Measurements from ENCODE around the gene TBCD. TPM values are rescaled to one million over a fixed set of nuclear protein-coding genes. Genes with fewer than 3 reads are reported as not detected.

TBCD gene
- total RNA-seq, 3 donors from 2014 or later: 45.4 to 65.9 (median 53.3) TPM

- peak in 1 of 2 donors; percentile 45 for DNase-seq (ENCODE audit: low spot score in 2 of 2)
- no peak for TF ChIP-seq POLR2A (IDR thresholded peaks at IDR 0.05)
- no peak for TF ChIP-seq POLR2AphosphoS5 (IDR thresholded peaks at IDR 0.05)
- no peak for TF ChIP-seq CTCF (IDR thresholded peaks at IDR 0.05)
- H3K27ac ChIP-seq: no peak overlapping the region
- H3K27me3 ChIP-seq: no peaks in the 10 kb centered on the region
- H3K4me3 ChIP-seq: no peak overlapping the region
- peaks cover 23 to 26% of the 10 kb centered on the region in 2 donors for H3K9me3 ChIP-seq
- H3K4me1 ChIP-seq: no peaks in the 10 kb centered on the region
- intact Hi-C loops (cut with DNase I; ENCODE audit: low total_unique reads): no loop called here
- H3K36me3 ChIP-seq: no peaks in the 10 kb centered on the region
Measured at GRCh38 chr17:82941021-82942001, 189.4 kb downstream of the TBCD start.

DNA sequence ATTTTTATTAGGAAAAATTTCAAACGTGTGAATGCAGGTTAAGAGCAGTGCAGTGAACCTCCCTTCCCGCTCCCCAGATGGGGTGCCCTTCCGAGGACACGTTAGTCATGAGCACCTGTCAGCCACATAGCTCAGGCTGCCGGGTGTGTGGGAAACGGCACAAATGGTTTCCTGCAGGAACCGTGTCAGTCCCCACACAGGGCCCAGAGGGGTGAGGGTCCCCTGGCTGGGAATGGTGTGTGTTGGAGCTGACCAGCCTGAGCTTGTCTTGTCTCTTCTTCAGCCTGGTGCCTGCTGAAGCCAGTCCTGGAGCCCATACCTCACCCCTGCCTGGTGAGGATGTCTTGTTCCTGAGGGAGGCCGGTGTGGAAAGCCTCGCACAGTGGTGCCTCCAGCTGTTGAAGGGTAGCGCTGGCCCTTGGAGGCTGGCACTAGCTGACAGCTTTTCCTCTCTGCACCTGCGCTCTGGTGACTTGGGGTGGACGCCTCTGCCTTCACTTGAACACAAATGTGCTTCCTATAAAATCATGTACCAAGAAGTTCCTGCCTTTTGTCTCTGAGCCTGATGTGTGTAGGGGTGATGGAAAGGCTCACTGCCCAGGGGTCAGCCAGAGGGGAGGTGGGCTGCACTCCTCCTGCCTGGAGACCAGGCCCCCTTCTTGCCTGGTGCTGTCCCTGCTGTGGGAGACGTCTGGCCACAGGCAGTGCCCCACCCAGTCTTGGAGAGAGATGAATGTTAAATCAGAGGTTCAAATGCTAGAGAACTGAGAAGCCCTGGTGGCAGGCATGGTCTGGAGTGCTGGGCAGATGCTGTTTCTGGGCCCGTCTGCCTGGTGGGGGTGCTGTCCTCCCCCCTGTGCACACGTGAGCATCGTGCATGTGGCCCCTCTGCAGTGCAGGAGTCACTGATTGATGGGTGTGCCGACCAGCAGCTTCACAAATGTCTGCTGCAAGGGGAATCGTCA, 190.6 kb downstream of the TBCD start:
- DNase-seq (ENCODE audit: low spot score in 2 of 2): peak in 1 of 2 donors; percentile 46

DNA sequence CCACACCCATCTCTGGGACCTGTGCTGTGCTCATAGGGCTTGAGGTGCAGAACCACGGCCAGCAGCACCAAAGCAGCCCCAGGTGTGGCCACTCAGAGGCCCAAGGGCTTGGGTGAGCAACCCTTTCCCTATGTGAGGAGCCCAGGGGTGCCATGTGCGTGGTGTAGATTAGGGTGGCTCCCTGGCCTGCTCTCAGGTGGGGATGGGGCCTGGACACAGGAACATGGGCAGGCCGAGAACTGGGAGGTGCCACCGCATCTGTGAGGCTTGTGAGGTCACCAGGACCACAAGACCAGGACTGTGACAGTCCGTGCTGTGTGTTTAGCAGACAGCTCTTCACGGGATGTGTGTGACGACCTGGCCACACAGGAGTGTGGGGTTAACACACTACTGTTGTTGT, 191.5 kb downstream of the TBCD start:
- Histone ChIP-seq H3K27me3 (no peaks in the 10 kb centered on the region), H3K4me3 (no peak overlapping the region), H3K9me3 (peaks cover 32 to 36% of the 10 kb centered on the region in 2 donors), H3K27ac (no peak overlapping the region), H3K4me1 (no peaks in the 10 kb centered on the region), H3K36me3 (no peaks in the 10 kb centered on the region)
- no peak for TF ChIP-seq POLR2AphosphoS5 (IDR thresholded peaks at IDR 0.05)
- no peak for TF ChIP-seq POLR2A (IDR thresholded peaks at IDR 0.05)
- DNase-seq (ENCODE audit: low spot score in 2 of 2): no peak
- intact Hi-C loops (cut with DNase I; ENCODE audit: low total_unique reads): no loop called here

More for the DNA sequence above, 190.6 kb downstream of the TBCD start:
- Histone ChIP-seq H3K4me1 (no peaks in the 10 kb centered on the region), H3K36me3 (no peaks in the 10 kb centered on the region), H3K4me3 (no peak overlapping the region), H3K27ac (no peak overlapping the region), H3K9me3 (peaks cover 32 to 35% of the 10 kb centered on the region in 2 donors), H3K27me3 (no peaks in the 10 kb centered on the region)
- intact Hi-C loops (cut with DNase I; ENCODE audit: low total_unique reads): no loop called here
- TF ChIP-seq POLR2A (IDR thresholded peaks at IDR 0.05) (no peak), POLR2AphosphoS5 (IDR thresholded peaks at IDR 0.05) (no peak), CTCF (IDR thresholded peaks at IDR 0.05) (no peak)

GRCh38 chr17:82943751-82944150, 191.9 kb downstream of the TBCD start:
- TF ChIP-seq POLR2AphosphoS5 (IDR thresholded peaks at IDR 0.05) (no peak), CTCF (IDR thresholded peaks at IDR 0.05) (no peak), POLR2A (IDR thresholded peaks at IDR 0.05) (no peak)

DNA sequence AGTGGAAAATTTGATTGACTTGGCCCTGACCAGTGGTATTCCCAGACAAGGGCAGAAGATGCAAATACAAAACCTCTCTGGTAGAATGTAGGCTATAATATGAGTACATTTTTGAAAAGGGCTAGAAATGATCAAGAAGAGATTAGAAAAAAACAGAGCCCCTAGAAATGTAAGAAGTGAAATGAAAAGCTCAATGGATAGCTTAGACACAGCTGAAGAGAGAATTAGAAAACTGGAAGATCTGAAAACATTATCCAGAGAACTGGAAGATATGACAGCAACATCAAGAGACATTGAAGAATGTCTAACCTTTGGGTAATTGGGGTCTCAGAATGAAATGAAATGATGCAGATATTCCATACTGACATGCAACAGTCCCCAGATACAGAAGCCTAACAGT, 193.1 kb downstream of the TBCD start:
- Histone ChIP-seq H3K4me1 (no peaks in the 10 kb centered on the region), H3K27ac (no peak overlapping the region), H3K36me3 (no peaks in the 10 kb centered on the region), H3K9me3 (peaks cover 32 to 36% of the 10 kb centered on the region in 2 donors), H3K27me3 (no peaks in the 10 kb centered on the region), H3K4me3 (no peak overlapping the region)
- intact Hi-C loops (cut with DNase I; ENCODE audit: low total_unique reads): no loop called here
- DNase-seq (ENCODE audit: low spot score in 2 of 2): no peak
- TF ChIP-seq CTCF (IDR thresholded peaks at IDR 0.05) (no peak), POLR2AphosphoS5 (IDR thresholded peaks at IDR 0.05) (no peak), POLR2A (IDR thresholded peaks at IDR 0.05) (no peak)

More at GRCh38 chr17:82943751-82944150, 191.9 kb downstream of the TBCD start:
- H3K27me3 ChIP-seq: no peaks in the 10 kb centered on the region
- no peak for DNase-seq (ENCODE audit: low spot score in 2 of 2)
- no peaks in the 10 kb centered on the region for H3K36me3 ChIP-seq
- no peak overlapping the region for H3K27ac ChIP-seq
- intact Hi-C loops (cut with DNase I; ENCODE audit: low total_unique reads): no loop called here
- no peak overlapping the region for H3K4me3 ChIP-seq
- H3K4me1 ChIP-seq: no peaks in the 10 kb centered on the region
- peaks cover 32 to 36% of the 10 kb centered on the region in 2 donors for H3K9me3 ChIP-seq

Data from breast epithelium (tissue), 4 donors.